Osteocyte (in vitro differentiated cells): ENCODE measurements around the gene SP6. TPM values are rescaled to one million over a fixed set of nuclear protein-coding genes. Genes with fewer than 3 reads are reported as not detected.

ENCODE experiments used
- DNase-seq: peaks from one replicate; pipeline ENCODE4 v3.0.0; 2021; ENCODE audit warnings: mixed read lengths; ENCODE audit not compliant: unreplicated experiment; ENCODE audit errors: extremely low spot score
- H3K27ac Mint-ChIP-seq: one replicate; pipeline ENCODE4 v1.8.0; 2021; ENCODE audit warnings: mild to moderate bottlenecking, mixed read lengths; ENCODE audit not compliant: unreplicated experiment
- H3K27me3 Mint-ChIP-seq: one replicate; pipeline ENCODE4 v1.8.0; 2021; ENCODE audit warnings: mixed read lengths; ENCODE audit not compliant: unreplicated experiment
- H3K36me3 Mint-ChIP-seq: one replicate; pipeline ENCODE4 v1.8.0; 2021; ENCODE audit warnings: mixed read lengths; ENCODE audit not compliant: unreplicated experiment
- H3K4me1 Mint-ChIP-seq: one replicate; pipeline ENCODE4 v1.8.0; 2021; ENCODE audit warnings: mixed read lengths; ENCODE audit not compliant: unreplicated experiment
- H3K4me3 Mint-ChIP-seq: one replicate; pipeline ENCODE4 v1.8.0; 2021; ENCODE audit warnings: mild to moderate bottlenecking, moderate library complexity, mixed read lengths; ENCODE audit not compliant: unreplicated experiment
- H3K9me3 Mint-ChIP-seq: one replicate; pipeline ENCODE4 v1.8.0; 2021; ENCODE audit warnings: mixed read lengths; ENCODE audit not compliant: unreplicated experiment
- total RNA-seq: library from RNA; stranded (reverse); gene quantifications from 2 replicates; pipeline ENCODE4 v1.2.1, GENCODE V29; 2021
- TF ChIP-seq, protein P1 (sequence below): fragments of 200-600 bp; sonication (generic); IDR thresholded peaks from 2 replicates; pipeline ENCODE4 v1.5.0; 2021; ENCODE audit warnings: antibody characterized with exemption, mild to moderate bottlenecking, moderate library complexity

Gene SP6
- total RNA-seq, 1 donor from 2014 or later: 0.16 TPM

DNA sequence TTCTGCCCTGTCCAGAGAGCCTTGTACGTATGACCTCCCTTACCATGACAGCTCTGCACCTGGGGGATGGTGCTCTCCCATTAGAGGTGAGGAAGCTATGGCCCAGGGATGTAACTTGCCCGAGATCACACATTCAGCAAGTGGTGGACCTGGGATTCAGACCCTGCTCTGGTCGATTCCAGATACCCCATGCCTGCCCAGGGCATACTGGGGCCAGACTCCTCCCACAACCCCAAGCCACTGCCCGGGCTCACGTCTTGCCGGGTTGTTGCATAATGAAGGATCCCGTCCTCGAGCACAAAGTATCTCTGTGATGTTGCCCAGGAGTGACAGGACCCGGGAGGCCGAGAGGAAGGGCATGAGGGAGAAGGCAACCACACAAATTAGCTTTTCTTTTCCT, 31.5 kb downstream of the SP6 start:
- Mint-ChIP-seq H3K36me3 (peaks cover 17% of the 10 kb centered on the region), H3K4me3 (no peak overlapping the region), H3K4me1 (peaks cover 23% of the 10 kb centered on the region), H3K27me3 (no peaks in the 10 kb centered on the region), H3K27ac (no peak overlapping the region), H3K9me3 (no peaks in the 10 kb centered on the region)
- DNase-seq: no peak
- TF ChIP-seq, protein P1, sequence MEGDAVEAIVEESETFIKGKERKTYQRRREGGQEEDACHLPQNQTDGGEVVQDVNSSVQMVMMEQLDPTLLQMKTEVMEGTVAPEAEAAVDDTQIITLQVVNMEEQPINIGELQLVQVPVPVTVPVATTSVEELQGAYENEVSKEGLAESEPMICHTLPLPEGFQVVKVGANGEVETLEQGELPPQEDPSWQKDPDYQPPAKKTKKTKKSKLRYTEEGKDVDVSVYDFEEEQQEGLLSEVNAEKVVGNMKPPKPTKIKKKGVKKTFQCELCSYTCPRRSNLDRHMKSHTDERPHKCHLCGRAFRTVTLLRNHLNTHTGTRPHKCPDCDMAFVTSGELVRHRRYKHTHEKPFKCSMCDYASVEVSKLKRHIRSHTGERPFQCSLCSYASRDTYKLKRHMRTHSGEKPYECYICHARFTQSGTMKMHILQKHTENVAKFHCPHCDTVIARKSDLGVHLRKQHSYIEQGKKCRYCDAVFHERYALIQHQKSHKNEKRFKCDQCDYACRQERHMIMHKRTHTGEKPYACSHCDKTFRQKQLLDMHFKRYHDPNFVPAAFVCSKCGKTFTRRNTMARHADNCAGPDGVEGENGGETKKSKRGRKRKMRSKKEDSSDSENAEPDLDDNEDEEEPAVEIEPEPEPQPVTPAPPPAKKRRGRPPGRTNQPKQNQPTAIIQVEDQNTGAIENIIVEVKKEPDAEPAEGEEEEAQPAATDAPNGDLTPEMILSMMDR: no peak

DNA sequence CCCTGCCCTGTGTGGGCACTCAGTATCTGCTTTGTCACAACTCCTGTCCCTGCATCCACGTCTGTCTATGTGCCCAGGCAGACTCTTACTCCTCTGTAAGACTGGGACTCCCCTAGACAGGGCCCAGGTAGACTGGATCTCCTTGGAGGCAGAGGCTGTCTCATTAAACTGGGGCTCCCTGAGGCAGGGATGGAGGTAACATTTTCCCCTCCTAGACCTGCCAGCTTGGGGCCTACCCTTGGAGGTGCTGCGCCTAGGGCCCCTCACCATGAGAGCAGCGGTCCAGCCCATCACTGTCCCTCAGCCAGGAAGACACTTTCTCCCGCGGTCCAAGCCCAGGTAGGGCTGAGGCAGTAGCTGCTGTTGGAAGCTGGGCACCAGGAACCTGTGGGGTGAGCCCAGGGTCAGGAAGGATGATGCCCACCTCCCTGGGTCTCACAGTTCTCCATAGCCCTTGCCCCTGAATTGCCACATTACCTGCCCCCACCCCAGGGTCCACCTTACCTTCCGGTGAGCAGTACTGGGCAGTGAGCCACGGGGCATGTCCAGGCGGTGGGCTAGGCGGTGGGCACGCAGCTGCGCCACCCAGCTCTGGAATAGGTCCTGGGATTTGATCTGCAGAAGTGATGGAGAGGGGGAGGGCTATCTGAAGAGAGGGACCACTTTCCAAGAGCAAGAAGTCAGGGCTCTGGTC, 32.8 kb downstream of the SP6 start:
- no peak overlapping the region for H3K27ac Mint-ChIP-seq
- no peak overlapping the region for H3K4me3 Mint-ChIP-seq
- peaks cover 23% of the 10 kb centered on the region for H3K4me1 Mint-ChIP-seq

DNA sequence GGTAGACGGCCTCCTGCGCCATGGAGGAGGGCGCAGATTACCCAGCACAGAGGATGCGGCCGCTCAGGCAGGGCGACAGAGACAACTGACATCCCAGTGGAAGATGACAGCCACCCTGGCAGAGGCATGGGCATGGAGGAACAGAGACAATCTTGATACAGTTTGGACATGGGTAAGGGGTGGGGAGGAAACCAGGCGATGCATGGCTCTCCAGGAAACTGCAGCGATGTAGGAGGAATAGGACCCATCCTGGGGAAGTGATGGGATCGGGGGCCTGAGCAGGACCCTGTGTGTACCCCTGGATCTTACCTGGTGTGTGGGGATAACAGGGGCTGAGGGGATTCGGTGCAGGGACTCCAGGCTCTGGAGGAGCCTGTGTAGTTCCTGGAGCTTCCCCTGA, 34.0 kb downstream of the SP6 start:
- Mint-ChIP-seq H3K27me3 (no peaks in the 10 kb centered on the region), H3K4me3 (no peak overlapping the region), H3K27ac (no peak overlapping the region), H3K36me3 (peaks cover 17% of the 10 kb centered on the region), H3K4me1 (peaks cover 16% of the 10 kb centered on the region), H3K9me3 (no peaks in the 10 kb centered on the region)
- TF ChIP-seq, protein P1: no peak
- no peak for DNase-seq

More for the DNA sequence above, 32.8 kb downstream of the SP6 start:
- H3K36me3 Mint-ChIP-seq: peaks cover 15% of the 10 kb centered on the region
- TF ChIP-seq, protein P1: no peak
- H3K27me3 Mint-ChIP-seq: no peaks in the 10 kb centered on the region
- no peaks in the 10 kb centered on the region for H3K9me3 Mint-ChIP-seq
- DNase-seq: no peak

DNA sequence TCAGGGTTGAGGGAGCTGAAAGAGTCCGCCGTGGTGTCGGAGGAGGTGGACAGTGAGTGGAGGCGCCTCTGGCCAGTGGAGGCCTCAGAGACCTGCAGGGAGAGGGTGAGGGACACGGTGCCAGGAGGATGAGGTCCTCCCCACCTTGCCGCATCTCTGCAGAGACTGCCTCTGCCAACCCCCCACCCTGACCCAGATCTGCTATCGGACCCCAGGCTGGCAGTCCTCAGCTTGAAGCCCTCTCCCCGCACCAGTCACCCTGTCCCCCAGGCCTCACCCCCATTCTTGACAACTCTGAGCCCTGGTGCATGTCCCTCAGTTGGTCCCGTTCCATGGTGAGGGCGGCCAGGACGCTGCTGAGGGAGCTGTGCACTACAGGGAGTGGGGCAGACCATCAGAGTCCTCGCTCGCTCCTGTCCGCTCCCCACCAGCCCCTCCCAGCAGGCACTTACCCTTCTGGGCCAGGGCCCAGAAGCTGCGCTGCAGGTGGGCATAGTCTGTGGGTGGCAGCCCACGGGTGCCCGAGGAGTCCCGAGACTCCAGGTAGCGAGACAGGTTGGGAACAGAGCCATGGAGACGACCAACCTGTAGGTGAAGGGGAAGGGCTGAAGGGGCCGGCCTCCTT, 34.7 kb downstream of the SP6 start:
- Mint-ChIP-seq H3K9me3 (no peaks in the 10 kb centered on the region), H3K27ac (no peak overlapping the region), H3K4me3 (no peak overlapping the region), H3K27me3 (no peaks in the 10 kb centered on the region), H3K4me1 (peaks cover 14% of the 10 kb centered on the region), H3K36me3 (peaks cover 24% of the 10 kb centered on the region)
- no peak for DNase-seq
- TF ChIP-seq, protein P1: no peak

DNA sequence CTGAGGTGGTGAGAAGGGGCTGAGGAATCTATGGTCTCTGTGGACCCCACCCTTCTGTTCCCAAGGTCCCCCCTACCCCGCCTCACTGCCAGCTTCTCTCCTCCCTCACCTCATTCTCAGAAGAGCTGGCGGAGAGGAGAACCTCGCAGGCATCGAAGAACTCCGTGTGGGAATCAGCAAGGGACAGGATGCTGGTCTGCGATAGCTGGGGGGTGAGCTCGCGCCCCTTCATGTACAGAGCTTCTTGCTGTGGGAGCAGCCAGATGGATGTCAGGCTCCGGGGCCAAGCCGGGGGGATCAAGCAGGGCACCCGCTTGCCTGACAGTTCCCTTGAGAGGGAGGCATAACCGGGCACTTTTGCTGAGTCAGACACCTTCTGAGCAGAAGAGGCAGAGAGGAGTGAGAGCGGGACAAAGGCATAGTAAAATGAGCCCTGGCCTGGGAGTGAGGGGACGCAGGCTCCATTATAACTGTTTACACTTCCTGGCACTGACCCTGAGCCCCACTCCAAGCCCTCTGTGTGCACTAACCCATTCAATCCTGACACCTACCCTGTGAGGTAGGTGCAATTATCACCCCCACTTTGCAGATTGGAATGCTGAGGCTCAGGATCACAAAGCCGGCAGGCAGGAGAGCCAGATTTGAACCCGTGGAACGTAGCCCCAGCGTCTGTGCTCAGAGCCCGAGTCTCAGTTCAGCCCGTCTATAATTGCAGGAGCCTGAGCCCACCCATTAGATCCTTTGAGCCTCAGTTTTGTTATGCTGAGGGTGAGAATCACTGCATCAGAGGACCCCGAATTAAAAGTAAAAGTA, 35.7 kb downstream of the SP6 start:
- Mint-ChIP-seq H3K27ac (no peak overlapping the region), H3K4me3 (no peak overlapping the region), H3K9me3 (no peaks in the 10 kb centered on the region), H3K27me3 (no peaks in the 10 kb centered on the region), H3K4me1 (peaks cover 14% of the 10 kb centered on the region), H3K36me3 (peaks cover 26% of the 10 kb centered on the region)
- DNase-seq: no peak
- TF ChIP-seq, protein P1: no peak
